Measurements from ENCODE around the gene PTPN13.
"Not testable (repeated sequence)": the region's sequence is repeated elsewhere in the genome, so short reads cannot be mapped to it uniquely, and the experiment has no call there.

Gene PTPN13

GRCh38 chr4:86640469-86640868 is 46.4 kb downstream of the PTPN13 start:
- DNase-seq (ENCODE audit: low read depth) = no peak
- TF ChIP-seq CTCF (IDR thresholded peaks at IDR 0.05; ENCODE audit: low read depth, low read length, missing control alignments) = no peak

GRCh38 chr4:86641516-86642090 is 47.5 kb downstream of the PTPN13 start:
- no peak for DNase-seq (ENCODE audit: low read depth)
- H3K4me3 ChIP-seq (ENCODE audit: low read depth, low read length) = no peak overlapping the region
- no peak for TF ChIP-seq CTCF (IDR thresholded peaks at IDR 0.05; ENCODE audit: low read depth, low read length, missing control alignments)

More at GRCh38 chr4:86640469-86640868, 46.4 kb downstream of the PTPN13 start:
- H3K4me3 ChIP-seq (ENCODE audit: low read depth, low read length) = no peak overlapping the region

- DNase-seq (ENCODE audit: low read depth) = no peak
- H3K4me3 ChIP-seq (ENCODE audit: low read depth, low read length) = no peak overlapping the region
- TF ChIP-seq CTCF (IDR thresholded peaks at IDR 0.05; ENCODE audit: low read depth, low read length, missing control alignments) = no peak
Measured at GRCh38 chr4:86644892-86645291, 50.8 kb downstream of the PTPN13 start.

GRCh38 chr4:86652332-86652932 is 58.3 kb downstream of the PTPN13 start:
- H3K4me3 ChIP-seq (ENCODE audit: low read depth, low read length) = no peak overlapping the region
- no peak for TF ChIP-seq CTCF (IDR thresholded peaks at IDR 0.05; ENCODE audit: low read depth, low read length, missing control alignments)
- DNase-seq (ENCODE audit: low read depth) = no peak

GRCh38 chr4:86653237-86653865 is 59.2 kb downstream of the PTPN13 start:
- peak; percentile 71 for TF ChIP-seq CTCF (IDR thresholded peaks at IDR 0.05; ENCODE audit: low read depth, low read length, missing control alignments)
- DNase-seq (ENCODE audit: low read depth) = no peak
- no peak overlapping the region for H3K4me3 ChIP-seq (ENCODE audit: low read depth, low read length)

- not testable (repeated sequence) for H3K4me3 ChIP-seq (ENCODE audit: low read depth, low read length); DNase-seq (ENCODE audit: low read depth)
Measured at GRCh38 chr4:86656781-86657180, 62.7 kb downstream of the PTPN13 start.

- DNase-seq (ENCODE audit: low read depth) = no peak
- TF ChIP-seq CTCF (IDR thresholded peaks at IDR 0.05; ENCODE audit: low read depth, low read length, missing control alignments) = no peak
- no peak overlapping the region for H3K4me3 ChIP-seq (ENCODE audit: low read depth, low read length)
Measured at GRCh38 chr4:86657382-86657781, 63.3 kb downstream of the PTPN13 start.
